NCI-H1930 (cell line): Measurements from ENCODE around the gene SET.
A peak's percentile ranks its signal among the peaks of the same experiment; 100 is the strongest.

ENCODE experiments used
- DNase-seq, 2 experiments: peaks; one replicate each; lab custom pipeline; 2025; lab: John Stamatoyannopoulos, UW

The SET gene

DNA sequence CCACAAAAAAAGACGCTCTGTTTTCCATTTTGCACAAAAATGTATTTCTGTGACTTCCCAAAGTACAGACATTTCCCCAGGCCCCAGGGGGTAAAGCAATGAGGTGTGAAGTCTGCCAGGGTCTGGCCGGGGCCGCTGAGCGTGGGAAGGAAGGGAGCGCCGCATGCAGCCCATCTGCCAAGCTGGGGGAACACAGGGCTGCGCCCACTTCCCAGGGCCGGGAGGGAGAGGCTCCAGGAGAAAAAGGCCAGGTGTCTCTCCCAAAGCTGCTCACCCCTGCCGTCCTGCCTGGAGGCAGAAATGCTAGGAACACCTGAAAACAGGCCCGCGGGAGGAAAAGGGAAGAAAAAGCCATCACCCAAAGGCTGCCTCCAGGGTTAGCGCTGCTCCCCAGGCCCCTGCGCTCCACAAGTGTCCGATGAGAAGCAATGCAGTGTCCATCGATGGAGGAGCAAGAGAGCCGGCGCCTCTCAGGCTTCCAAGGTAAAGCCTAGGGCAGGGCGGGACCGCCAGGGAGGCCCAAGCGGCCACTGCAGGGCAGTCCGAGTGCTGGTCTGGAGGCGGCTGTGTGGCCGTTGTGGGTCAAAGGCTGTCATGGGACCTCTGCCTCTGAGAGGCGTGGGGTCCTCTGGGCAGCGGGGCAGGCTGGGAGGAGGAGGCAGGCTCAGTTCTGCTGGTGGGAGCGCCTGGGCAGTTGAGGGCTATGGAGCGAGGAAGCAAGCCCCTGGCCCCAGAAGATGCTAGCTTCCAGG, 40.9 kb downstream of the SET start:
- no peak for DNase-seq

DNA sequence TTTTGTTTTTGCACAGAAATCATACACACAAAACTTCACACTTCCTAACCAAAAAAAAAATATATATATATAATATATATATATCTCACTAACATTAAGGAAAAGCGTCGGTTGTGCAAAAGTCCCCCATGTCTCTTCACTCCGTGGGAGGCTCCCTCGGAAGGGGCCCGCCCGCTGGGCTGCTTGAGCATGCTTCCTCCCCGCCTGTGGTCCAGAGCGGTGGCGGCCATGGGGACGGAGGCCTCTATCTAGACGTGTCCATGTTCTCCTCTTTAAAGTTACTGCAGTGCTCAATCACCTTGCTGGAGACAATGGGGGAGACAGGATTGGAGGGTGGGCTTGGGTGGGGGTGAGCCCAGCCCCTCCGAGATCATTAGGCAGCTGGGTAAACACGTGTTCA, 42.1 kb downstream of the SET start:
- no peak for DNase-seq

DNA sequence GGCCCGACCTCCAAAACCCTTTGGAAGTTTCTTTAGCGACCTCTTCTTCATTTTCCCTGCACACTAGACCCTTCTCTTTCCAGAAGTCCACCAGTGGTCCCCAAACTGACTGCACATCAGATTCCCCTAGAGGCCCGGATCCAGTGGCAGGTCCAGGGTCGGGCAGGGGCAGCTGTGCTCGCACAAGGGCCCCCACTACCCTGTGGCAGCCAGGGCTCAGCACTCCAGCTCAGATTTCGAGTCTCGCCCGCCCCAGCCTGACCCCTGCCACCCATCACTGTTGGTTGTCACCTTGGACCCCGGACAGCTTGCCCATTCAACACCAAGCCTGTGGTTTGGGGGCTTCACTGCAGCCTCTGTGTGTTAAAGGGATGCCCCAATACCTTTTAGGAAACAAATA, 42.7 kb downstream of the SET start:
- no peak for DNase-seq

DNA sequence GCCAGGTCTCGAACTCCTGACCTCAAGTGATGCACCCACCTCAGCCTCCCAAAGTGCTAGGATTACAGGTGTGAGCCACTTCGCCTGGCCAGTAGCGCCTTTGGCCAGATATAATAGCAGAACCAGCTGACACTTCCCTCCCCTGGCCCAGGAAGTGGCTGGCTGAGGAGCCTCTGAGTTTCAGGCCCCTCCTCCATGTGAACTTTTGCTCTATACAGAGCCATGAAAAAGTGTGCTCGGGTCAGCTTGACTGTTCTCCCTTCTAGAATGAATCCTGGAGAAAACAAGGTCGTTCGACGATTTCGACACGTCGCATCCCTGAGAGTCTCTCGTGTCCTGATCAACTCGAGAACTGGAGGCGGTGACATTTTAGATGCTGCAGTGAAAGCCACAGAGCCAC, 43.6 kb downstream of the SET start:
- DNase-seq, result no peak

DNA sequence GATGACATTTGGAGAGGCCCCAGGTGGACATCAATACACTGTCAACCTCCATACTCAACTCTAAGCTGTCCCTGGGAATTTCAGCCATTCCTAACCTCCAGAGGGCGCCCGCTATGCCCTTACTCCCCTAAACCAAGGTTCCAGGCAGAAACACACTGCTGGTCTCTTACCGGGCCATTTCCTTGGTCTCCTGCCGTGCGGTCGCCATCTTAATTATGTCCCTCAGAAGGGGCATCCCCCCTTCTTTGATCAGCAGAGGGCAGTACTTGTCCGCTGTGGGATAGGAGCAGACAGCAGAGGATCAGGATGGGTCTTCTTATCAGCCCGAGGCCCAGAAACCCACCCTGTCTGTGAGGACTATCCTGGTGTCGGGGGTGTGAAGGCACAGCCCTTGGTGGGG, 44.2 kb downstream of the SET start:
- peak; percentile 70 to 82 for DNase-seq

DNA sequence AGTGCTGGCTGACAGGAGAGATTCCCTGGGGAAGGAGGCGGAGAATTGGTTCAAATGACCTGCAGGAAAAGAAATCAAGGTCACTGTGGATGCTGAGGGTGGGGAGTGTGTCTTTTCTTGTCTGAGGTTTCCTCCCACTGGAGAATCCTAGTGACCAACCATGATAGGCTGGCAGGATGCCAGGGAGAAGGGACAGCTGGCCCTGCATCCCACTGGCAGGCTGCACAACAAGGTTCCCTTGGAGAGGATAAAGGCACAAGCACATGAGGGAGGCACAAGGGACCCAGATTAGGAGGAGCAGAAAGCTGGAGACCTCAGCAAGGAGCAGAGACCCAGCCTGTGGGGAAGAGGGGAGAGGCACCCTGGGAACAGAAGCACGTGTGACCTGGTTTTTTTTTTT, 46.4 kb downstream of the SET start:
- no peak for DNase-seq

DNA sequence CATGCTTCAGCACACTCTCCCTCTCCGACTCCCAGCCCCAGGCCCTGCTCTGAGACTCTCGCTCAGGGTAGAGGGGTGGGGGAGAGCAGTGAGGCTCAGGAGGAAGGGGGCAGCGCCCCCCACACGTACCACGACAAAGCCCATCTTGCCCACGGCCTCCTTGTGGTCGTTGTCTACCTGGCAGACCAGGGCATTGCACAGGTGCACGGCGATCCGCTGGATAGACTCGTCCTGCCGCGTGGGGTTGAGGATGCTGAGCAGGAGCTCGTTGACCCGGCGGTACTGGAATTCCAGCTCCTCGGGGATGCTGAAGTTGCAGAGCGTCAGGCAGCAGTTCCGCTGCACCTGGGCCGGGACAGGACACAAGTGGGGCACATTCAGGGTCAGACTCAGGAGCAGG, 53.4 kb downstream of the SET start:
- no peak for DNase-seq

DNA sequence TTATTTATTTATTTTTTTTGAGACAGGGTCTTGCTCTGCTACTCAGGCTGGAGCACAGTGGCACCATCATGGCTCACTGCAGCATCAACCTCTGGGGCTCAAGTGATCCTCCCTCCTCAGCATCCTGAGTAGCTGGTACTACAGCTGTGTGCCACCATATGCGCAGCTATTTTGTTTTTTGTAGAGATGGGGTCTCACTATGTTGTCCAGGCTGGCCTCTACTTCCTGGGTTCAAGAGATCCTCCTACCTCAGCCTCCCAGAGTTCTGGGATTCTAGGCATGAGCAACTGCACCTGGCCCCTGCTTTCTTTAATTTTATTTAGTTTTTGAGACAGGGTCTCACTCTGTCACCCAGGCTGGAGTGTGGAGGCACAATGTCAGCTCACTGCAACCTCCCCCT, 54.4 kb downstream of the SET start:
- no peak for DNase-seq
